ENCODE data around the gene TRIM61. TPM values are rescaled to one million over a fixed set of nuclear protein-coding genes. Genes with fewer than 3 reads are reported as not detected.

The TRIM61 gene
- total and polyA plus RNA-seq, 4 donors, result 0.13 to 1.4 (median 0.48) TPM

DNA sequence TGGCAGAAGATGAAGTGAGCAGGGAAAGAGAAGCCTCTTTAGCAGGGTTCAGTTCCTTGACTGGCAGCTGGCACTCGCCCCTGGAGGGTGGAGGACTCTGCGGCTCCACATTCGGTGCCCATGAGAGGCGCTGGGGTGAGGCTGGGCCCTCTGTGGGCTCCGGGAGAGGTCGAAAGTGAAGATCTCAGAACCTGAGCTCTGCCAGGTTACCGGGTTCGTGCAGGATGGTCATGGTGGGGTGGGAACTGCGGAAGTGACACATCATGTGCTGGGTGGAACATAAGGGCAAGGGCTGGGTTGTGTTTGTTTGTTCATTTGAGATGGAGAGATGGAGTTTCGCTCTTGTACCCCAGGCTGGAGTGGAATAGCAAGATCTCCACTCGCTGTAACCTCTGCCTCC lies 44.2 kb downstream of the TRIM61 start:
- no peak for DNase-seq (ENCODE audit: low spot score)

DNA sequence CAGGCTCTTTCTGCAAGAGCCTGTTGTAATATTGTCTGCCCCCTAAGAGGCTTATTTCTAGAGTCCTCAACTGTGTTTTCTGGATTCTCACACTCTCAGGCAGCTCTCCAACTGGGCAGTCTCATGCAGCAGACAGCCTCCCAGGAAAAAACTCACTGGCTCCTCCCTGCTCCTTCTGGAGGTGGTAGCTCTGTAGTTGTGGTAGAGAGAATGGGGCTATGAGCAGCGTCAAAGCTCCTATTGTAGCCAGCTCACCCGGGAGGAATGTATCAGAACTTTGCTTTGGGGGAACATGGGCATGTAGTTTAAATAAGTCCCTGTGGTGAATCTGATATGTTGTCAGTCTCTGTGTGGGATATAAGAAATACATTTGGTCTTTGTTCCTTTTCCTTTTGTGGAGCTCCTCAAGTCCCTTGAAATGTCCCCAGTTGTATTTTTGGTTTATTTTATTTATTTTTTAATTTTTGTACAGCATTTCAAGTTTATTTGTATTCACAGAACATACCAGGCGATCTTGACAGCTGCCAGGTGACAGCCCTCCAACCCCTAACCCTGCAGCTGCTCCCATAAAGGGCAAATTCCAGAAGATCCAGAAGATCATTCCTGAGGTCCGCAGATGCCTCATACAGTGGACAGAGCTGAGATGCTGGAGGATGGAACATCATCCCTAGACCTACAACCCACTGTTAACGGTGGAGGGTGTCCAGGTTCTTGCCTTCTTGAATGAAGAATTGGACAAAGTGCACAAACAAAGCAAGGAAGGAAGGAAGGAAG lies 45.7 kb downstream of the TRIM61 start:
- no peaks in the 10 kb centered on the region for H3K4me1 ChIP-seq (ENCODE audit: control insufficient read depth in 4 of 4, insufficient read depth in 4 of 4, low read length in 3 of 4)
- H3K27ac ChIP-seq (ENCODE audit: low read depth in 1 of 2, low read length in 2 of 2), result no peak overlapping the region
- WGBS, result 77% methylated on average over 5 of the region's 5 CpGs
- TF ChIP-seq NR2F2 (IDR thresholded peaks at IDR 0.05) (no peak), JUND (IDR thresholded peaks at IDR 0.05) (no peak), RXRA (IDR thresholded peaks at IDR 0.05) (no peak)
- TF ChIP-seq, protein P1, sequence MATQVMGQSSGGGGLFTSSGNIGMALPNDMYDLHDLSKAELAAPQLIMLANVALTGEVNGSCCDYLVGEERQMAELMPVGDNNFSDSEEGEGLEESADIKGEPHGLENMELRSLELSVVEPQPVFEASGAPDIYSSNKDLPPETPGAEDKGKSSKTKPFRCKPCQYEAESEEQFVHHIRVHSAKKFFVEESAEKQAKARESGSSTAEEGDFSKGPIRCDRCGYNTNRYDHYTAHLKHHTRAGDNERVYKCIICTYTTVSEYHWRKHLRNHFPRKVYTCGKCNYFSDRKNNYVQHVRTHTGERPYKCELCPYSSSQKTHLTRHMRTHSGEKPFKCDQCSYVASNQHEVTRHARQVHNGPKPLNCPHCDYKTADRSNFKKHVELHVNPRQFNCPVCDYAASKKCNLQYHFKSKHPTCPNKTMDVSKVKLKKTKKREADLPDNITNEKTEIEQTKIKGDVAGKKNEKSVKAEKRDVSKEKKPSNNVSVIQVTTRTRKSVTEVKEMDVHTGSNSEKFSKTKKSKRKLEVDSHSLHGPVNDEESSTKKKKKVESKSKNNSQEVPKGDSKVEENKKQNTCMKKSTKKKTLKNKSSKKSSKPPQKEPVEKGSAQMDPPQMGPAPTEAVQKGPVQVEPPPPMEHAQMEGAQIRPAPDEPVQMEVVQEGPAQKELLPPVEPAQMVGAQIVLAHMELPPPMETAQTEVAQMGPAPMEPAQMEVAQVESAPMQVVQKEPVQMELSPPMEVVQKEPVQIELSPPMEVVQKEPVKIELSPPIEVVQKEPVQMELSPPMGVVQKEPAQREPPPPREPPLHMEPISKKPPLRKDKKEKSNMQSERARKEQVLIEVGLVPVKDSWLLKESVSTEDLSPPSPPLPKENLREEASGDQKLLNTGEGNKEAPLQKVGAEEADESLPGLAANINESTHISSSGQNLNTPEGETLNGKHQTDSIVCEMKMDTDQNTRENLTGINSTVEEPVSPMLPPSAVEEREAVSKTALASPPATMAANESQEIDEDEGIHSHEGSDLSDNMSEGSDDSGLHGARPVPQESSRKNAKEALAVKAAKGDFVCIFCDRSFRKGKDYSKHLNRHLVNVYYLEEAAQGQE (IDR thresholded peaks at IDR 0.05), result no peak
- DNase-seq (ENCODE audit: low spot score), result no peak
- H3K4me3 ChIP-seq (ENCODE audit: low read depth in 1 of 3, low read length in 3 of 3), result no peak overlapping the region
- no peaks in the 10 kb centered on the region for H3K9me3 ChIP-seq (ENCODE audit: control insufficient read depth in 4 of 4, low read length in 3 of 4)
- H3K36me3 ChIP-seq (ENCODE audit: control insufficient read depth in 4 of 4, insufficient read depth in 3 of 4, low read depth in 1 of 4, low read length in 3 of 4), result no peaks in the 10 kb centered on the region
- no peaks in the 10 kb centered on the region for H3K27me3 ChIP-seq (ENCODE audit: control insufficient read depth in 4 of 4, insufficient read depth in 4 of 4, low read length in 3 of 4)
- H3K9ac ChIP-seq (ENCODE audit: low read depth in 1 of 2, low read length in 2 of 2), result no peak overlapping the region

More for the DNA sequence above, 44.2 kb downstream of the TRIM61 start:
- H3K4me3 ChIP-seq (ENCODE audit: low read depth in 1 of 3, low read length in 3 of 3), result no peak overlapping the region
- no peak overlapping the region for H3K27ac ChIP-seq (ENCODE audit: low read depth in 1 of 2, low read length in 2 of 2)
- WGBS, result 82% methylated on average over 11 of the region's 11 CpGs
- TF ChIP-seq, protein P2, sequence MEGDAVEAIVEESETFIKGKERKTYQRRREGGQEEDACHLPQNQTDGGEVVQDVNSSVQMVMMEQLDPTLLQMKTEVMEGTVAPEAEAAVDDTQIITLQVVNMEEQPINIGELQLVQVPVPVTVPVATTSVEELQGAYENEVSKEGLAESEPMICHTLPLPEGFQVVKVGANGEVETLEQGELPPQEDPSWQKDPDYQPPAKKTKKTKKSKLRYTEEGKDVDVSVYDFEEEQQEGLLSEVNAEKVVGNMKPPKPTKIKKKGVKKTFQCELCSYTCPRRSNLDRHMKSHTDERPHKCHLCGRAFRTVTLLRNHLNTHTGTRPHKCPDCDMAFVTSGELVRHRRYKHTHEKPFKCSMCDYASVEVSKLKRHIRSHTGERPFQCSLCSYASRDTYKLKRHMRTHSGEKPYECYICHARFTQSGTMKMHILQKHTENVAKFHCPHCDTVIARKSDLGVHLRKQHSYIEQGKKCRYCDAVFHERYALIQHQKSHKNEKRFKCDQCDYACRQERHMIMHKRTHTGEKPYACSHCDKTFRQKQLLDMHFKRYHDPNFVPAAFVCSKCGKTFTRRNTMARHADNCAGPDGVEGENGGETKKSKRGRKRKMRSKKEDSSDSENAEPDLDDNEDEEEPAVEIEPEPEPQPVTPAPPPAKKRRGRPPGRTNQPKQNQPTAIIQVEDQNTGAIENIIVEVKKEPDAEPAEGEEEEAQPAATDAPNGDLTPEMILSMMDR (IDR thresholded peaks at IDR 0.05; ENCODE audit: low read depth, low read length, missing input control), result no peak
- TF ChIP-seq YY1 (IDR thresholded peaks at IDR 0.05), result no peak
- no peak for TF ChIP-seq FOXA1 (IDR thresholded peaks at IDR 0.05)
- TF ChIP-seq, protein P3, sequence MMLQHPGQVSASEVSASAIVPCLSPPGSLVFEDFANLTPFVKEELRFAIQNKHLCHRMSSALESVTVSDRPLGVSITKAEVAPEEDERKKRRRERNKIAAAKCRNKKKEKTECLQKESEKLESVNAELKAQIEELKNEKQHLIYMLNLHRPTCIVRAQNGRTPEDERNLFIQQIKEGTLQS (IDR thresholded peaks at IDR 0.05), result no peak
- TF ChIP-seq RAD21 (IDR thresholded peaks at IDR 0.05), result no peak
- TF ChIP-seq, protein P4, sequence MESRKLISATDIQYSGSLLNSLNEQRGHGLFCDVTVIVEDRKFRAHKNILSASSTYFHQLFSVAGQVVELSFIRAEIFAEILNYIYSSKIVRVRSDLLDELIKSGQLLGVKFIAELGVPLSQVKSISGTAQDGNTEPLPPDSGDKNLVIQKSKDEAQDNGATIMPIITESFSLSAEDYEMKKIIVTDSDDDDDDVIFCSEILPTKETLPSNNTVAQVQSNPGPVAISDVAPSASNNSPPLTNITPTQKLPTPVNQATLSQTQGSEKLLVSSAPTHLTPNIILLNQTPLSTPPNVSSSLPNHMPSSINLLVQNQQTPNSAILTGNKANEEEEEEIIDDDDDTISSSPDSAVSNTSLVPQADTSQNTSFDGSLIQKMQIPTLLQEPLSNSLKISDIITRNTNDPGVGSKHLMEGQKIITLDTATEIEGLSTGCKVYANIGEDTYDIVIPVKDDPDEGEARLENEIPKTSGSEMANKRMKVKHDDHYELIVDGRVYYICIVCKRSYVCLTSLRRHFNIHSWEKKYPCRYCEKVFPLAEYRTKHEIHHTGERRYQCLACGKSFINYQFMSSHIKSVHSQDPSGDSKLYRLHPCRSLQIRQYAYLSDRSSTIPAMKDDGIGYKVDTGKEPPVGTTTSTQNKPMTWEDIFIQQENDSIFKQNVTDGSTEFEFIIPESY (IDR thresholded peaks at IDR 0.05), result no peak
- H3K36me3 ChIP-seq (ENCODE audit: control insufficient read depth in 4 of 4, insufficient read depth in 3 of 4, low read depth in 1 of 4, low read length in 3 of 4), result no peaks in the 10 kb centered on the region
- no peak overlapping the region for H3K9ac ChIP-seq (ENCODE audit: low read depth in 1 of 2, low read length in 2 of 2)
- no peaks in the 10 kb centered on the region for H3K27me3 ChIP-seq (ENCODE audit: control insufficient read depth in 4 of 4, insufficient read depth in 4 of 4, low read length in 3 of 4)
- H3K4me1 ChIP-seq (ENCODE audit: control insufficient read depth in 4 of 4, insufficient read depth in 4 of 4, low read length in 3 of 4), result no peaks in the 10 kb centered on the region
- H3K9me3 ChIP-seq (ENCODE audit: control insufficient read depth in 4 of 4, low read length in 3 of 4), result no peaks in the 10 kb centered on the region
